Fibroblast of lung (primary cell): ENCODE results near the gene GRK3. TPM values are rescaled to one million over a fixed set of nuclear protein-coding genes. Genes with fewer than 3 reads are reported as not detected.
A peak's percentile ranks its signal among the peaks of the same experiment; 100 is the strongest.

Experiments used
- DNase-seq, 2 donors: peaks; one replicate each; pipeline versions ENCODE4 v3.0.0 to v3.0.0-alpha.2; 2010; ENCODE audit warnings: low read depth in 2 of 2
- H2AFZ ChIP-seq: 2 replicates; pipeline ENCODE4 v1.5.1; 2012; ENCODE audit warnings: low read length, control low read depth, inconsistent platforms
- H3K27ac ChIP-seq: 2 replicates; pipeline ENCODE4 v1.5.1; 2011; ENCODE audit warnings: low read length, control low read depth; ENCODE audit not compliant: insufficient read depth
- H3K27me3 ChIP-seq: 2 replicates; pipeline ENCODE4 v1.5.1; 2011; ENCODE audit warnings: mild to moderate bottlenecking, low read length; ENCODE audit not compliant: control insufficient read depth, insufficient read depth
- H3K36me3 ChIP-seq: 2 replicates; pipeline ENCODE4 v1.5.1; 2011; ENCODE audit warnings: low read length; ENCODE audit not compliant: control insufficient read depth, insufficient read depth
- H3K4me1 ChIP-seq: 2 replicates; pipeline ENCODE4 v1.5.1; 2011; ENCODE audit warnings: low read length; ENCODE audit not compliant: control insufficient read depth, insufficient read depth; ENCODE audit errors: extremely low read depth
- H3K4me2 ChIP-seq: 2 replicates; pipeline ENCODE4 v1.5.1; 2011; ENCODE audit warnings: low read length, control low read depth; ENCODE audit not compliant: insufficient read depth; ENCODE audit errors: extremely low read depth
- H3K4me3 ChIP-seq, 4 experiments: fragments of 200-600 bp in 1 of 4; sonication (generic) in 1 of 4; replicated peaks in 1 of 4; 2 replicates each; pipeline ENCODE4 v1.5.1; 2011 to 2016; ENCODE audit warnings: low read length in 4 of 4, low read depth in 3 of 4, mild to moderate bottlenecking in 3 of 4, control low read depth in 2 of 4, inconsistent platforms in 1 of 4, mixed read lengths in 1 of 4; ENCODE audit not compliant: insufficient read depth in 1 of 4; ENCODE audit errors: control extremely low read depth in 1 of 4
- H3K79me2 ChIP-seq: 2 replicates; pipeline ENCODE4 v1.5.1; 2012; ENCODE audit warnings: mild to moderate bottlenecking, low read length, inconsistent platforms; ENCODE audit not compliant: control insufficient read depth, insufficient read depth
- H3K9ac ChIP-seq: 2 replicates; pipeline ENCODE4 v1.5.1; 2011; ENCODE audit warnings: mild to moderate bottlenecking, low read length, control low read depth; ENCODE audit not compliant: insufficient read depth
- H3K9me3 ChIP-seq: 2 replicates; pipeline ENCODE4 v1.5.1; 2012; ENCODE audit warnings: low read depth, low read length; ENCODE audit not compliant: control insufficient read depth, insufficient read depth
- H4K20me1 ChIP-seq: 2 replicates; pipeline ENCODE4 v1.5.1; 2011; ENCODE audit warnings: low read length; ENCODE audit not compliant: control insufficient read depth, insufficient read depth; ENCODE audit errors: extremely low read depth
- CTCF ChIP-seq, 2 donors: IDR thresholded peaks in 1 of 2; conservative IDR thresholded peaks in 1 of 2; 1 replicate in 1 of 2; 2 replicates in 1 of 2; pipeline ENCODE4 v1.5.1; 2011 to 2012; ENCODE audit warnings: low read length in 2 of 2, control low read depth in 1 of 2, inconsistent platforms in 1 of 2, low read depth in 1 of 2, mild to moderate bottlenecking in 1 of 2
- EZH2 ChIP-seq: IDR thresholded peaks from 2 replicates; pipeline ENCODE4 v1.5.1; 2012; ENCODE audit warnings: low read length, control low read depth, mild to moderate bottlenecking; ENCODE audit errors: missing control alignments
- polyA plus RNA-seq, 2 donors: library from polyadenylated mRNA; depleted of rRNA in 1 of 2; stranded (reverse) in 1 of 2; unstranded in 1 of 2; fragments of >200 nt; gene quantifications; 2 replicates each; pipeline ENCODE4 v1.2.1, GENCODE V29; 2011 to 2012; ENCODE audit warnings: missing spikeins in 1 of 2
- total RNA-seq: library from RNA; depleted of rRNA; stranded (reverse); fragments of >200 nt; gene quantifications from 2 replicates; pipeline ENCODE4 v1.2.1, GENCODE V29; 2014

Gene GRK3
- total and polyA plus RNA-seq, 2 donors (not counting 1 experiment from before 2014, with no cell fraction given): 1.6 to 1.7 TPM

GRCh38 chr22:25641650-25642049 is 77.2 kb downstream of the GRK3 start:
- no peak overlapping the region for H3K4me2 ChIP-seq
- H3K4me1 ChIP-seq: peaks cover 3% of the 10 kb centered on the region
- H3K4me3 ChIP-seq: no peak overlapping the region
- DNase-seq: no peak
- no peak overlapping the region for H2AFZ ChIP-seq
- no peak overlapping the region for H3K9ac ChIP-seq
- H3K27me3 ChIP-seq: no peaks in the 10 kb centered on the region
- TF ChIP-seq EZH2: no peak
- TF ChIP-seq CTCF (conservative IDR thresholded peaks at IDR 0.05 in 1 of 2, IDR thresholded peaks at IDR 0.05 in 1 of 2; ENCODE audit: low read depth in 1 of 2, low read length in 2 of 2): no peak
- H3K79me2 ChIP-seq: no peaks in the 10 kb centered on the region
- no peaks in the 10 kb centered on the region for H3K9me3 ChIP-seq
- H3K36me3 ChIP-seq: no peaks in the 10 kb centered on the region
- no peaks in the 10 kb centered on the region for H4K20me1 ChIP-seq
- H3K27ac ChIP-seq: no peak overlapping the region

GRCh38 chr22:25643232-25644000 is 78.9 kb downstream of the GRK3 start:
- no peak overlapping the region for H3K9ac ChIP-seq
- H4K20me1 ChIP-seq: no peaks in the 10 kb centered on the region
- H3K4me2 ChIP-seq: no peak overlapping the region
- no peaks in the 10 kb centered on the region for H3K36me3 ChIP-seq
- H3K9me3 ChIP-seq: no peaks in the 10 kb centered on the region
- H3K4me3 ChIP-seq: no peak overlapping the region
- DNase-seq: no peak
- no peaks in the 10 kb centered on the region for H3K27me3 ChIP-seq
- no peak overlapping the region for H3K27ac ChIP-seq
- peaks cover 3% of the 10 kb centered on the region for H3K4me1 ChIP-seq
- H2AFZ ChIP-seq: no peak overlapping the region
- H3K79me2 ChIP-seq: no peaks in the 10 kb centered on the region
- TF ChIP-seq EZH2 (no peak), CTCF (conservative IDR thresholded peaks at IDR 0.05 in 1 of 2, IDR thresholded peaks at IDR 0.05 in 1 of 2; ENCODE audit: low read depth in 1 of 2, low read length in 2 of 2) (no peak)

GRCh38 chr22:25644122-25644521 is 79.6 kb downstream of the GRK3 start:
- Histone ChIP-seq H3K79me2 (no peaks in the 10 kb centered on the region), H3K4me2 (no peak overlapping the region), H3K9me3 (no peaks in the 10 kb centered on the region), H3K4me3 (no peak overlapping the region), H3K27ac (no peak overlapping the region), H4K20me1 (no peaks in the 10 kb centered on the region), H3K4me1 (peaks cover 3% of the 10 kb centered on the region), H3K36me3 (no peaks in the 10 kb centered on the region), H3K9ac (no peak overlapping the region), H2AFZ (no peak overlapping the region), H3K27me3 (no peaks in the 10 kb centered on the region)
- TF ChIP-seq CTCF (conservative IDR thresholded peaks at IDR 0.05 in 1 of 2, IDR thresholded peaks at IDR 0.05 in 1 of 2; ENCODE audit: low read depth in 1 of 2, low read length in 2 of 2) (no peak), EZH2 (no peak)
- DNase-seq: peak in 1 of 2 donors; percentile 80
